Bone marrow (tissue), 2 donors: ENCODE measurements around the gene UPK1A.
"Not testable (repeated sequence)": the region's sequence is repeated elsewhere in the genome, so short reads cannot be mapped to it uniquely, and the experiment has no call there.

Experiments used
- DNase-seq, 2 donors: peaks; one replicate each; lab custom pipeline; 2025; lab: John Stamatoyannopoulos, UW

Gene UPK1A

GRCh38 chr19:35718345-35719041 lies 52.2 kb downstream of the UPK1A start:
- DNase-seq: no peak

GRCh38 chr19:35719402-35720162 lies 53.3 kb downstream of the UPK1A start:
- no peak for DNase-seq

- no peak for DNase-seq
These were observed 53.8 kb downstream of the UPK1A start for GRCh38 chr19:35720163-35720524.

GRCh38 chr19:35720648-35721047 lies 54.3 kb downstream of the UPK1A start:
- DNase-seq: no peak

DNA sequence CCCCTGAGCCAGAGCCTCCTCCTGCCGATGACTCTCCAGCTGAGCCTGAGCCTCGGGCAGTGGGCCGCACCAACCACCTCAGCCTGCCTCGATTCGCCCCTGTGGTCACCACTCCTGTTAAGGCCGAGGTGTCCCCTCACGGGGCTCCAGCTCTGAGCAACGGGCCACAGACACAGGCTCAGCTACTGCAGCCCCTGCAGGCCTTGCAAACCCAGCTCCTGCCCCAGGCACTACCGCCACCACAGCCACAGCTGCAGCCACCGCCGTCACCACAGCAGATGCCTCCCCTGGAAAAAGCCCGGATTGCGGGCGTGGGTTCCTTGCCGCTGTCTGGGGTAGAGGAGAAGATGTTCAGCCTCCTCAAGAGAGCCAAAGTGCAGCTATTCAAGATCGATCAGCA lies 55.1 kb downstream of the UPK1A start:
- DNase-seq: no peak

GRCh38 chr19:35722461-35722860 lies 56.1 kb downstream of the UPK1A start:
- DNase-seq: no peak

- no peak for DNase-seq
These were observed 56.6 kb downstream of the UPK1A start for GRCh38 chr19:35722897-35723296.

- no peak for DNase-seq
These were observed 57.4 kb downstream of the UPK1A start for GRCh38 chr19:35723671-35724070.

DNA sequence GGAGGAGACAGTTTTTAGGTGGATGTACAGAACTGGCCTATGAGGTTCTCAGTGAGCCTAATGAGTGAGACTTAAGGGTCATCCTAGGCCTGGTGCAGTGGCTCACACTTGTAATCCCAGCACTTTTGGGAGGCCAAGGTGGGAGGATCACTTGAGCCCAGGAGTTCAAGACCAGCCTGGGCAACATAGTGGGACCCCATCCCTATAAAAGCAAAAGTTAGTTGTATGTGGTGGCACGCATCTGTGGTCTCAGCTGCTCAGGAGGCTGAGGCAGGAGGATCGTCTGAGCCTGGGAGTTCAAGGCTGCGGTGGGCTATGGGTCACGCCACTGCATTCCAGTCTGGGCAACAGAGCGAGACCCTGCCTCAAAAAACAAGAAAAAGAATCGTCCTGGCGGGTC lies 57.8 kb downstream of the UPK1A start:
- DNase-seq: not testable (repeated sequence)

GRCh38 chr19:35724560-35724959 lies 58.2 kb downstream of the UPK1A start:
- DNase-seq: no peak

DNA sequence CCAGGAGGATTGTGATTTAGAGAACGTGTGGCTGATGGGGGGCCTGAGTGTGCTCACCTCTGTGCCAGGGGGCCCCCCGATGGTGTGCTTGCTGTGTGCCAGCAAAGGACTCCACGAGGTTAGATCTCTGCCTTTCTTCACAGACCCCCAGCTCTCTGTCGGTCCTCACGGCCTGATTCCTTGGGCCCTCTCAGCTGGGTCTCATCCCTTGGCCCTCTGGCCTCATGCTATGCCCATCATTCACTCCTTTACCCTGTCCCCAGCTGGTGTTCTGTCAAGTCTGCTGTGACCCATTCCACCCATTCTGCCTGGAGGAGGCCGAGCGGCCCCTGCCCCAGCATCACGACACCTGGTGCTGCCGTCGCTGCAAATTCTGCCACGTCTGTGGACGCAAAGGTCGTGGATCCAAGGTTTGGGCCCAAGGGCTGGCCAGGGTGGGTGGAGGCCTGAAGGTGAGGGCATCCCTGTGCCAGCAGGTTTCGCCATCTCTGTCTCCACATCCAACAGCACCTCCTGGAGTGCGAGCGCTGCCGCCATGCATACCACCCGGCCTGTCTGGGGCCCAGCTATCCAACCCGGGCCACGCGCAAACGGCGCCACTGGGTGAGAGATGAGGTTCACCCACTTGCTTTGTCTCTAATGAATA lies 59.0 kb downstream of the UPK1A start:
- no peak for DNase-seq

DNA sequence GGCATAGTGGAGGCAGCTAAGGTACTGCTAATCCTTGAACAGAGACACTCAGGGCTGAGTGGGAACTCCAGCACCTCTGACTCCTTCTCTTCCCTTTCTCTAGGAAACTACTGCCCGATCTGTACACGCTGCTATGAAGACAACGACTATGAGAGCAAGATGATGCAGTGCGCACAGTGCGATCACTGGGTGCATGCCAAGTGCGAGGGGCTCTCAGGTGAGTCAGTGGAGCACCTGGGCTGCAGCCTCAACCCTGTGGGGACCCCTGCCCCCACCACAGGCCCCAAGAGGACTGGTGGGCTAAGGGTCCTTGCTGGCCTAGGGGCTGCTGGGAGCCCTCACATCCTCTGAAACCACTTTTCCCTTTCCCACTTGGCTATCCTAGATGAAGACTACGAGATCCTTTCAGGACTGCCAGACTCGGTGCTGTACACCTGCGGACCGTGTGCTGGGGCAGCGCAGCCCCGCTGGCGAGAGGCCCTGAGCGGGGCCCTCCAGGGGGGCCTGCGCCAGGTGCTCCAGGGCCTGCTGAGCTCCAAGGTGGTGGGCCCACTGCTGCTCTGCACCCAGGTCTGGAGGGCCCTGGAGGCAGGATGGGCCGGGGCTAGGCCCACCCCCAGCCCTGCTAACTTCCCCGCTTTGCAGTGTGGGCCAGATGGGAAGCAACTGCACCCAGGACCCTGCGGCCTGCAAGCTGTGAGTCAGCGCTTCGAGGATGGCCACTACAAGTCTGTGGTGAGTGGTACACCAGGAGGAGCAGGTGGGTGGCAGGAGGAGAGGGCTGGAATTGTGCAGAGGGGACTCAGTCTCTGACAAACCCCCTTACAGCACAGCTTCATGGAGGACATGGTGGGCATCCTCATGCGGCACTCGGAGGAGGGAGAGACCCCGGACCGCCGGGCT lies 61.0 kb downstream of the UPK1A start:
- no peak for DNase-seq
